ENCODE measurements around the gene PFN1.

GRCh38 chr17:4919511-4920047 is 28.8 kb downstream of the PFN1 start:
- TF ChIP-seq, protein P1, sequence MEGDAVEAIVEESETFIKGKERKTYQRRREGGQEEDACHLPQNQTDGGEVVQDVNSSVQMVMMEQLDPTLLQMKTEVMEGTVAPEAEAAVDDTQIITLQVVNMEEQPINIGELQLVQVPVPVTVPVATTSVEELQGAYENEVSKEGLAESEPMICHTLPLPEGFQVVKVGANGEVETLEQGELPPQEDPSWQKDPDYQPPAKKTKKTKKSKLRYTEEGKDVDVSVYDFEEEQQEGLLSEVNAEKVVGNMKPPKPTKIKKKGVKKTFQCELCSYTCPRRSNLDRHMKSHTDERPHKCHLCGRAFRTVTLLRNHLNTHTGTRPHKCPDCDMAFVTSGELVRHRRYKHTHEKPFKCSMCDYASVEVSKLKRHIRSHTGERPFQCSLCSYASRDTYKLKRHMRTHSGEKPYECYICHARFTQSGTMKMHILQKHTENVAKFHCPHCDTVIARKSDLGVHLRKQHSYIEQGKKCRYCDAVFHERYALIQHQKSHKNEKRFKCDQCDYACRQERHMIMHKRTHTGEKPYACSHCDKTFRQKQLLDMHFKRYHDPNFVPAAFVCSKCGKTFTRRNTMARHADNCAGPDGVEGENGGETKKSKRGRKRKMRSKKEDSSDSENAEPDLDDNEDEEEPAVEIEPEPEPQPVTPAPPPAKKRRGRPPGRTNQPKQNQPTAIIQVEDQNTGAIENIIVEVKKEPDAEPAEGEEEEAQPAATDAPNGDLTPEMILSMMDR (IDR thresholded peaks at IDR 0.05; ENCODE audit: control extremely low read depth in 1 of 3, insufficient read depth in 1 of 3, low read depth in 1 of 3, low read length in 3 of 3), result no peak
- no peak for TF ChIP-seq POLR2AphosphoS5 (IDR thresholded peaks at IDR 0.05; ENCODE audit: low read depth, low read length)
- TF ChIP-seq SIRT6 (IDR thresholded peaks at IDR 0.05; ENCODE audit: low read length), result no peak
- no peak for TF ChIP-seq EP300 (IDR thresholded peaks at IDR 0.05; ENCODE audit: borderline replicate concordance in 1 of 2, low read depth in 2 of 2, low read length in 2 of 2)
- no peak for TF ChIP-seq BRCA1 (IDR thresholded peaks at IDR 0.05; ENCODE audit: low read depth, low read length)
- TF ChIP-seq JUN (IDR thresholded peaks at IDR 0.05; ENCODE audit: low read depth, low read length), result no peak
- TF ChIP-seq POLR2A (IDR thresholded peaks at IDR 0.05; ENCODE audit: control extremely low read depth in 1 of 2, low read depth in 2 of 2, low read length in 2 of 2), result no peak
- TF ChIP-seq, protein P2, sequence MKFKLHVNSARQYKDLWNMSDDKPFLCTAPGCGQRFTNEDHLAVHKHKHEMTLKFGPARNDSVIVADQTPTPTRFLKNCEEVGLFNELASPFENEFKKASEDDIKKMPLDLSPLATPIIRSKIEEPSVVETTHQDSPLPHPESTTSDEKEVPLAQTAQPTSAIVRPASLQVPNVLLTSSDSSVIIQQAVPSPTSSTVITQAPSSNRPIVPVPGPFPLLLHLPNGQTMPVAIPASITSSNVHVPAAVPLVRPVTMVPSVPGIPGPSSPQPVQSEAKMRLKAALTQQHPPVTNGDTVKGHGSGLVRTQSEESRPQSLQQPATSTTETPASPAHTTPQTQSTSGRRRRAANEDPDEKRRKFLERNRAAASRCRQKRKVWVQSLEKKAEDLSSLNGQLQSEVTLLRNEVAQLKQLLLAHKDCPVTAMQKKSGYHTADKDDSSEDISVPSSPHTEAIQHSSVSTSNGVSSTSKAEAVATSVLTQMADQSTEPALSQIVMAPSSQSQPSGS (IDR thresholded peaks at IDR 0.05; ENCODE audit: low read length), result no peak
- no peak for TF ChIP-seq YY1 (IDR thresholded peaks at IDR 0.05; ENCODE audit: low read depth, low read length)

Measured in H1 (cell line).